ENCODE measurements around the gene UBXN1.
"Not testable (repeated sequence)": the region's sequence is repeated elsewhere in the genome, so short reads cannot be mapped to it uniquely, and the experiment has no call there.

Gene UBXN1

GRCh38 chr11:62671236-62671607 is 7.7 kb downstream of the UBXN1 start:
- no peak for DNase-seq

DNA sequence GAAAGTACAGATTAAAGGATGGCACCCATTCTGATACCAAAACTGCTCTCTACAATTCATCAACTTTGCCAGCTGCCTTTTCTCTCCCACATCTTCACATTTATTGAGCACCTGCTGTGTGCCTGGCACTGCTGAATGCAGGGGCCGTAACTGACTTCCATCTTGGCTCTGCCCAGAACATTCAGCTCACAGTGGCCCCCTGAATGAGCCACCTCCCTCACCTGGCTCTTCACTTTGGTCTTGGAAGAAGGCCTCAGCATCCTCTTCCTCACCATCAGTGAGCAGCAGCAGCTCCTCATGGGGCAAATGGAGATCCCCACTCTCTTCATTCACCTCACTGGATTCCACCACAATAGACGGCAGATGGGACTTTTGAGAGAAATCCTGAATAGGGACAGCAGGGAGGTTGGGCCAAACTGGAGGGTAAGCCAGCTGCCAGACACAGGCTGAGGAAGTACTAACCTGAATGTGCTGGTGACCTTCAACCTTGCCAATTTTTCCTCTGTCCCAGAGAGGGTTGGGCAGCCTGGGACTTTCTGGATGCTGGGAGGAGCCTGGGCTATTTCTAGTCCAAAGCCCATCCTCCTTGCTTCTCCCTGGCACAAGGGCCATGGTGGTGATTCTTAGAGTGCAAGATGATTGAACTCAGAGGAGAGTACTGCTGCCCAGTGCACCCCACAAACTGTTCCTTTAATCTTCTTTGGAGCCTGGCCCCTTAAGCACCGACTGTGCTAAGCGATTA is 9.3 kb downstream of the UBXN1 start:
- DNase-seq, result no peak

DNA sequence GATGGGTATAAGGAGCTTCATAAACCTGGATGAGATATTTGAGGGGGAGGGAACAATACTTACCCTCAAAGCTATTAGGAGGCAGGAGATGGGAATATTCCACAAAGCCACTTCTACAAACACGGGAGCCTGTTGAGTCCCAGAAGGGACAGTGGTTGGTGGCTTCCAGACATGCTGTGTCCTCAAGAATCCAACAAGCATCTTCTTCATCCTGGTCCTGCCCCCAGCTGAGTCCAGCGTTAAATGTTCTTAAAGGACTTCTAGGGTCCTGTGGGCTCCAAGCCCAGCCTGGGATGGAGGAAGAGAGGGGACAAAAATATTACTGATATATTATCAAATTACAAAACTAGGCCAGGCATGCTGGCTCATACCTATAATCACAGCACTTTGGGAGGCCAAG is 11.4 kb downstream of the UBXN1 start:
- DNase-seq, result no peak

DNA sequence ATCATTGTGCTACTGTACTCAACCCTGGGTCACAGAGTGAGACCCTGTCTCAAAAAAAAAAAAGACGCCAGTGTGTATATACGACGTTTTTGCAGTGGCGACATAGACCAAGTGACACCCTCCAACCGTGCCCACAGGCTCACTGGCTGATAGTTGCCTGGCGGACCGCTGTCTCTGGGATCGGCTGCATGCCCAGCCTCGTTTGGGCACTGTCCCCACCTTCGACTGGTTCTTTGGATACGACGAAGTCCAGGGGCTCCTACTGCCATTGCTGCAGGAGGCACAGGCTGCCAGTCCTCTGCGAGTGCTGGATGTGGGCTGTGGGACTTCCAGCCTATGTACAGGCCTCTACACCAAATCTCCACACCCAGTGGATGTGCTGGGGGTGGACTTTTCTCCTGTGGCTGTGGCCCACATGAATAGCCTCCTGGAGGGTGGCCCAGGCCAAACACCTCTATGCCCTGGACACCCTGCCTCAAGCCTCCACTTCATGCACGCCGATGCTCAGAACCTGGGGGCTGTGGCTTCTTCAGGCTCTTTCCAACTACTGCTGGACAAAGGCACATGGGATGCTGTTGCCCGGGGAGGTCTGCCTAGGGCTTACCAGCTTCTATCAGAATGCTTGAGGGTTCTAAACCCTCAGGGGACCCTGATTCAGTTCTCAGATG is 12.5 kb downstream of the UBXN1 start:
- DNase-seq, result no peak

DNA sequence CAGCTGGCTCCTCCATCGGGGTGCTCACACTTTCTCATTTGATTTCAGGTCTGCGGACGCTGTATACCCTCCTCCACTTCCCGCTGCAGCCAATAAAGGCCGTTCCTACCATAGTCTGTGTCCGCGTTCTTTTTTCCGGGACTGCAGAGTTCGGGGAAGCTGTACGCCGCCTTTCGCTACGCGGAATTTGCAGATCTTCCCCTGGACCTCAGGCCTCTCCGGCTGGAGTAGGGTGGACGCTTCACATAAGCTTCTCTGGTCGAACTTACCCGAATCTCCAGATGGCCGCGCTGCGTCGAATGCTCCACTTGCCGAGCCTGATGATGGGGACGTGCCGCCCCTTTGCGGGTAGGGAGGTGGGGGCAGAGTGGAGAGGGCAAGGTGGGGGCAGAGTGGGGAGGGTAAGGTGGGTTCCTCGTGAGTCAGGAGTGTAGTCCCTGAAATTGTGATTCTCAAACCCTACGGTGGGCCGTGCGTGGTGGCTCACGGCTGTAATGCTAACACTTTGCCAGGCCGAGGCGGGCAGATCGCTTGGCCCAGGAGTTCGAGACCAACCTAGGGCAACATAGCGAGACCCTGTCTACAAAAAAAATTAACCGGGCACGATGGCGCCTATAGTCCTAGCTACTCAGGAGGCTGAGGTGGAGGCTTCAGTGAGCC is 13.1 kb downstream of the UBXN1 start:
- DNase-seq, result peak; percentile 47

DNA sequence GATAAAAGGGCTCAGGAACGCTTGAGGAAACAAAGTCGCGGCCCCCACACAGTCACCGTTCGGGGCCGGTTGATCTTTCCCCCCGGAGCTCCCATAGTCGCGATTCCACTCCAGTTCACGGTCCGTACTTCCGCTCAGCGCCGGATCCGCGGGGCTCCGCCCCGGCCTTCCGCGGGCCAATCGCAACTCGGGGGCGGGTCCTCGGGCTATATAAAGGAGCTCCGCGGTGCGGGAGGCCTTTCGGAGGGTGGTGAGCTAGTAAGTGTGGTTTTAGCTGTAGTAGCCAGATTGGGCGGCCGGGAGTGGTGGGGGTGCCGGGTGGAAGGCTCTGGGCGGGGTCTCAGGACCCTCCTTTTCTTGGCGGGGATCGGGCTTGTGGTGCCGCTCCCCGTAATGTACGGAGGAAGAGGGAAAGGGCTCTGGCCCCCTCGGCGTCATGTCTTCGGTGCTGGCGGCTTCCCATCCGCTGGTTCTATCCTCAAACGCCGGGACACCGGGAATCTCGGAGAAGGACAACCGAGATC is 13.7 kb downstream of the UBXN1 start, which contains the start of the genes C11orf98 and CSKMT:
Gene C11orf98 (minus strand): TSS at position 136 of the 524 bp plus-strand sequence. CDS start 41 bp downstream, at position 95.
Gene CSKMT (plus strand): TSS at position 238 of the 524 bp plus-strand sequence. CDS start 568 bp downstream, outside the sequence.
- peak; percentile 92 for DNase-seq

DNA sequence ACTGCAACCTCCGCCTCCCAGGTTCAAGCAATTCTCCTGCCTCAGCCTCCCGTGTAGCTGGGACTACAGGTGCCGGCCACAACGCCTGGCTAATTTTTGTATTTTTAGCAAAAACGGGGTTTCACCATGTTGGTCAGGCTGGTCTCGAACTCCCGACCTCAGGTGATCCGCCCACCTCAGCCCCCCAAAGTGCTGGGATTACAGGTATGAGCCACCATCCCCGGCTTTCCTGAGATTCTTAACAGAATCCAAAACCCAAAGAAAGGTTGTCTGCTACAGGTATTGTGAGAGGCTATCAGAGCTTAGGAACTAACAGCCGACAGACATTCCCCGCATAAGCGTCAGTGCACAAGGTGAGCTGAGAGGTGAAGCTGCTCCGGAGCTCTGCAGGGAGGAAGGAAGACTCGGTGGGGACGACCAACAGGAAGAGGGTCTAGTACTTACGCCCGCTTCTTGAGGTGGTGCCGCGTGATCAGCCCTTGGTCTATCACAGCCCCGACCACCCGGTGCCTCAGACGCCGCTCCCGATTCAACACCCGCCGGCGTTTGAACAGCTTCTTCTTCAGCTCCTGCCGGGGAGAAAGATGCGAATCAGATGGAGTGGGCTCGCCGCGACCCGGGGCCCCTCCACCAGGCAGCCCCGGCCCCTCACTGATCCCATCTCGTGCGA is 14.3 kb downstream of the UBXN1 start:
- no peak for DNase-seq

GRCh38 chr11:62656796-62657429 is 22.0 kb downstream of the UBXN1 start:
- no peak for DNase-seq

- peak; percentile 7 for DNase-seq
Observed at GRCh38 chr11:62654297-62654696, 24.6 kb downstream of the UBXN1 start.

GRCh38 chr11:62652161-62653006 is 26.5 kb downstream of the UBXN1 start:
- DNase-seq, result no peak

DNA sequence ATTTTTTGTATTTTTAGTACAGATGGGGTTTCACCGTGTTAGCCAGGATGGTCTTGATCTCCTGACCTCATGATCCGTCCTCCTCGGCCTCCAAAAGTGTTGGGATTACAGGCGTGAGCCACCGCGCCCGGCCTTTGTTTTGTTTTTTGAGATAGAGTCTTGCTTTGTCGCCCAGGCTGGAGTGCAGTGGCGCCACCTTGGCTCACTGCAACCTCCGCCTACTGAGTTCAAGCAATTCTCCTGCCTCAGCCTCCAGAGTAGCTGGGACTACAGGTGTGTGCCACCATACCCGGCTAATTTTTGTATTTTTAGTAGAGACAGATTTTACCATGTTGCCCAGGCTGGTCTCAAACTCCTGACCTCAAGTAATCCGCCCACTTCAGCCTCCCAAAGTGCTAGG is 28.6 kb downstream of the UBXN1 start:
- not testable (repeated sequence) for DNase-seq

DNA sequence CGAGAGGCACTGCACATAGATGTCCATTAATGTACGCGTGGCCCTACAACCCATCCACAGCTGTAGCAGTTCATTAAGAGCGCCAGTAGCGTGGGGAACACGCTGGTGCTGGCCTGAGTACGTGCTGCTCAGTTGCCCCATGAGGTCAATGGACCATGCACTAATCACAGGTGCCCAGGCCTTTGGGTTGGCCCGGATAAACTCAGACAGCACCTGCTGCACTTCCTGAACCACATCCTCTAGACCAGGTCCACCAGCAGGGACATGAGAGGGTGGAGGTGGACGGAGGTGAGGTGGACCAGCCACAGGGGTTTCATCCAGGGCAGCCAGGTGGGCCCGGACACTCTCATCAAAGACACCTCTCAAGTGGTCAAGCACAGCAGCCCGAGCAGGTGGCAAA is 29.4 kb downstream of the UBXN1 start:
- DNase-seq, result no peak

DNA sequence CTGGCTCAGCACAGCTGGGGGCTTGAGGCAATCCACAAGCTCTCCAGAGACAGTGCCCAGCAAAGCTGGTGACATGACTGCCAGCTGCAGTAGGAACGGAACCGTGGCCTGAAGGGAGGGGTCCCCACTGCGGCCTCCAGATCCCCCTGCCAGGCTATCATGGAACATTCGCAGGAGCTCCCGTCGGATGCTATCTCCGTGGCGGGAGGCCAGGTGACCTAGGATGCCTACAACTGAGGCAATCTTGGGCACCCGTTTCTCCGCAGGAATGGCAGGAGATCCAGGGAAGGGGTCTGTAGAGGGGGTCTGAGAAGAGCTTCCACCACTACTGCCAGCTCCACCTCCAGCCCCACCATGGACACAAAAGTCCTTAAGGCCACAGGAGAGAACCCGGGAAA is 29.9 kb downstream of the UBXN1 start:
- no peak for DNase-seq

- no peak for DNase-seq
Observed at GRCh38 chr11:62648185-62648966, 30.5 kb downstream of the UBXN1 start.

- no peak for DNase-seq
Observed at GRCh38 chr11:62647609-62648005, 31.3 kb downstream of the UBXN1 start.

- no peak for DNase-seq
Observed at GRCh38 chr11:62646825-62647608, 31.9 kb downstream of the UBXN1 start.

GRCh38 chr11:62645946-62646824 is 32.7 kb downstream of the UBXN1 start, which contains the start of gene GANAB:
TSS of gene GANAB (minus strand) at chr11:62646613. CDS start at chr11:62646599, 14 bp downstream.
- DNase-seq, result peak; percentile 98

DNA sequence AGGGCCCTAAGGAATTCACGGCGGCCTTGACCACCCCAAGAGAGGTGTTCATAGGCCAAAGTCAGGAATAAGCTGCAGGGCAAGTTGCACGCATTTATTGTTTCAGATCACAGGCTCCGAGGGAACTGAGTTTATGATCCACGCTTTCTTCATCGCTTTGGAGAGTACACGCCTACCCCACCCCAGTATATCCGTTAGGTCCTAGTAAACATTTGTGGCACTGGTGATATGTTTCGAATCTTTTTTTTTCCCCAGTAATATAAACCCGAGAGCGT is 33.3 kb downstream of the UBXN1 start:
- no peak for DNase-seq

GRCh38 chr11:62644220-62644619 is 34.7 kb downstream of the UBXN1 start:
- DNase-seq, result no peak

All from fibroblast of skin of back (primary cell).